Stimulated activated CD8-positive, alpha-beta memory T cell treated with anti-CD3 and anti-CD28 coated beads, Interleukin-15, amount 100 ng/mL, for 48 hours (primary cell): ENCODE results near the gene GBGT1.
A peak's percentile ranks its signal among the peaks of the same experiment; 100 is the strongest.

Experiments used
- DNase-seq, 2 donors: peaks; one replicate each; pipeline ENCODE4 v3.0.0-alpha.2; 2020; ENCODE audit warnings: low read depth in 2 of 2

The GBGT1 gene

GRCh38 chr9:133125941-133126696 lies 37.6 kb downstream of the GBGT1 start:
- DNase-seq = no peak

- no peak for DNase-seq
Observed at GRCh38 chr9:133124907-133125275, 38.8 kb downstream of the GBGT1 start.

- no peak for DNase-seq
Observed at GRCh38 chr9:133124123-133124906, 39.4 kb downstream of the GBGT1 start.

GRCh38 chr9:133122935-133123611 lies 40.6 kb downstream of the GBGT1 start:
- no peak for DNase-seq

GRCh38 chr9:133122605-133122934 lies 41.1 kb downstream of the GBGT1 start:
- DNase-seq = no peak

GRCh38 chr9:133121915-133122550 lies 41.7 kb downstream of the GBGT1 start:
- no peak for DNase-seq

- DNase-seq = peak; percentile 81 to 84
Observed at GRCh38 chr9:133121198-133121914, 42.4 kb downstream of the GBGT1 start, which contains the start of gene RALGDS. TSS of gene RALGDS (minus strand) at chr9:133121240. CDS start at chr9:133121154, 86 bp downstream.

- no peak for DNase-seq
Observed at GRCh38 chr9:133120501-133121197, 43.1 kb downstream of the GBGT1 start.

GRCh38 chr9:133119846-133120500 lies 43.7 kb downstream of the GBGT1 start:
- no peak for DNase-seq

- DNase-seq = no peak
Observed at GRCh38 chr9:133119103-133119845, 44.4 kb downstream of the GBGT1 start.

GRCh38 chr9:133118568-133118967 lies 45.1 kb downstream of the GBGT1 start:
- DNase-seq = no peak

- no peak for DNase-seq
Observed at GRCh38 chr9:133118179-133118520, 45.6 kb downstream of the GBGT1 start.

GRCh38 chr9:133117271-133118178 lies 46.2 kb downstream of the GBGT1 start:
- no peak for DNase-seq

GRCh38 chr9:133116346-133117231 lies 47.1 kb downstream of the GBGT1 start:
- DNase-seq = no peak

GRCh38 chr9:133115604-133116345 lies 47.9 kb downstream of the GBGT1 start:
- DNase-seq = peak; percentile 63 to 66

GRCh38 chr9:133114886-133115603 lies 48.7 kb downstream of the GBGT1 start:
- DNase-seq = no peak
